Neuronal stem cell (in vitro differentiated cells): ENCODE measurements around the gene ZNF385B.

ENCODE experiments used
- DNase-seq: peaks from one replicate; pipeline ENCODE4 v3.0.0-alpha.2; 2013; ENCODE audit warnings: low spot score
- H2AFZ ChIP-seq: one replicate; pipeline ENCODE4 v1.6.1; 2013; ENCODE audit warnings: mild to moderate bottlenecking, low read length, inconsistent platforms
- H2AK5ac ChIP-seq: 2 replicates; pipeline ENCODE4 v1.6.1; 2013; ENCODE audit warnings: low read depth, mild to moderate bottlenecking, inconsistent platforms, low read length, moderate library complexity, mixed read lengths
- H2BK120ac ChIP-seq: 2 replicates; pipeline ENCODE4 v1.6.1; 2013; ENCODE audit warnings: low read depth, mild to moderate bottlenecking, inconsistent platforms, low read length, moderate library complexity, mixed read lengths
- H2BK12ac ChIP-seq: one replicate; pipeline ENCODE4 v1.6.1; 2013; ENCODE audit warnings: low read length, inconsistent platforms
- H2BK15ac ChIP-seq: 2 replicates; pipeline ENCODE4 v1.6.1; 2013; ENCODE audit warnings: mild to moderate bottlenecking, low read length, inconsistent platforms, mixed read lengths
- H2BK5ac ChIP-seq: one replicate; pipeline ENCODE4 v1.6.1; 2013; ENCODE audit warnings: inconsistent platforms, mild to moderate bottlenecking, low read length, moderate library complexity
- H3K14ac ChIP-seq: one replicate; pipeline ENCODE4 v1.6.1; 2013; ENCODE audit warnings: low read length, inconsistent platforms
- H3K18ac ChIP-seq: 2 replicates; pipeline ENCODE4 v1.6.1; 2013; ENCODE audit warnings: low read length, inconsistent platforms
- H3K23ac ChIP-seq: 2 replicates; pipeline ENCODE4 v1.6.1; 2013; ENCODE audit warnings: low read depth, mild to moderate bottlenecking, mixed read lengths, low read length, inconsistent platforms; ENCODE audit not compliant: poor library complexity
- H3K27ac ChIP-seq: replicated peaks from 3 replicates; pipeline ENCODE4 v1.5.1; 2013; ENCODE audit warnings: low read length, inconsistent platforms
- H3K27me3 ChIP-seq, 3 experiments: 2 replicates each; pipeline ENCODE4 v1.6.1; 2013; ENCODE audit warnings: low read length in 3 of 3, mild to moderate bottlenecking in 2 of 3, inconsistent platforms in 1 of 3, low read depth in 1 of 3, mixed read lengths in 1 of 3, moderate library complexity in 1 of 3; ENCODE audit not compliant: control insufficient read depth in 3 of 3, insufficient read depth in 3 of 3
- H3K36me3 ChIP-seq, 2 donors: replicated peaks in 1 of 2; 2 replicates each; pipeline ENCODE4 v1.6.1; 2013; ENCODE audit warnings: low read length in 2 of 2; ENCODE audit not compliant: control insufficient read depth in 2 of 2, insufficient read depth in 2 of 2
- H3K4ac ChIP-seq: 2 replicates; pipeline ENCODE4 v1.6.1; 2013; ENCODE audit warnings: inconsistent platforms, mild to moderate bottlenecking, low read length, moderate library complexity
- H3K4me1 ChIP-seq, 2 donors: 1 replicate in 1 of 2; 2 replicates in 1 of 2; pipeline ENCODE4 v1.6.1; 2013; ENCODE audit warnings: low read length in 2 of 2, low read depth in 1 of 2; ENCODE audit not compliant: control insufficient read depth in 2 of 2, insufficient read depth in 1 of 2
- H3K4me2 ChIP-seq: one replicate; pipeline ENCODE4 v1.6.1; 2013; ENCODE audit warnings: mild to moderate bottlenecking, low read length, inconsistent platforms; ENCODE audit not compliant: insufficient read depth, poor library complexity, severe bottlenecking
- H3K4me3 ChIP-seq, 2 donors: 2 replicates each; pipeline ENCODE4 v1.5.1; 2013; ENCODE audit warnings: low read length in 2 of 2, mild to moderate bottlenecking in 2 of 2, inconsistent platforms in 1 of 2, moderate library complexity in 1 of 2
- H3K79me1 ChIP-seq: one replicate; pipeline ENCODE4 v1.6.1; 2013; ENCODE audit warnings: low read depth, mild to moderate bottlenecking, inconsistent platforms, low read length, moderate library complexity
- H3K9ac ChIP-seq: one replicate; pipeline ENCODE4 v1.6.1; 2013; ENCODE audit warnings: mild to moderate bottlenecking, low read depth, low read length, inconsistent platforms; ENCODE audit not compliant: poor library complexity
- H3K9me3 ChIP-seq, 2 donors: replicated peaks in 1 of 2; 2 replicates each; pipeline versions ENCODE3 to v1.6.1; 2013; ENCODE audit warnings: low read length in 2 of 2, mild to moderate bottlenecking in 2 of 2, inconsistent platforms in 1 of 2, low read depth in 1 of 2, mixed read lengths in 1 of 2, moderate library complexity in 1 of 2; ENCODE audit not compliant: control insufficient read depth in 2 of 2, insufficient read depth in 1 of 2
- H4K8ac ChIP-seq: one replicate; pipeline ENCODE4 v1.6.1; 2013; ENCODE audit warnings: low read depth, mild to moderate bottlenecking, inconsistent platforms, low read length, moderate library complexity
- H4K91ac ChIP-seq: one replicate; pipeline ENCODE4 v1.6.1; 2013; ENCODE audit warnings: low read length, low read depth, mild to moderate bottlenecking, inconsistent platforms; ENCODE audit not compliant: poor library complexity
- WGBS, 2 donors: extraction: QIAGEN DNeasy Blood & Tissue Kit; methylation state at CpG; one replicate each; pipeline ENCODE4 v1.1.7; 2013; ENCODE audit warnings: missing lambda C conversion rate in 2 of 2, mixed read lengths in 1 of 2; ENCODE audit not compliant: insufficient read length in 2 of 2, insufficient replicate concordance in 1 of 2; ENCODE audit errors: extremely low coverage in 2 of 2; 5-methylcytosine and 5-hydroxymethylcytosine counted together

Gene ZNF385B

DNA sequence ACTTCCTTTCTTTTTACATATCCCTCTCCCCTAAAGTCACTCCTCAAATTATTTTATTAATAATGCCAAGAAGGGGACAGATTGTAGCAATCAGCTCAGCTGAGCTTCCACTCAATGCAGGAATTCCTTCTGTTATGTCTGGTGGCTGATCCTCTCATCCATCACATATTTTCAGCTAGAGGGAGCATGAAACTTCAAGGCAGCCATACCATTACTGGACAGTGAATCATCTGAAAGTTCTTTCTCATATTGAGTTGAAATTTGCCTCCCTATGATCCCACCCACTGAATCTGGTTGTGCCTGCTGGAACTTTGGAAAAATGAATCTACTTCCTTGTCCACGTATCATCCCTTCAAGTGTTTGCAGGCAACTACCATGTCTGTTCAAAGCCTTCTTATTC lies 11.2 kb downstream of the ZNF385B start:
- no peak overlapping the region for H3K18ac ChIP-seq
- no peak overlapping the region for H3K4ac ChIP-seq
- no peak for DNase-seq
- no peak overlapping the region for H3K9ac ChIP-seq
- H2BK12ac ChIP-seq: no peak overlapping the region
- no CpG with 5 or more reads among the region's 1 CpG for WGBS, 2 donors
- H3K14ac ChIP-seq: no peak overlapping the region
- no peak overlapping the region for H4K91ac ChIP-seq
- H3K9me3 ChIP-seq: no peaks in the 10 kb centered on the region
- no peak overlapping the region for H3K23ac ChIP-seq
- peaks cover 4% of the 10 kb centered on the region for H3K79me1 ChIP-seq
- no peak overlapping the region for H2BK15ac ChIP-seq
- no peak overlapping the region for H4K8ac ChIP-seq
- no peak overlapping the region for H2BK5ac ChIP-seq
- no peak overlapping the region for H2AFZ ChIP-seq
- H3K4me3 ChIP-seq: no peak overlapping the region
- no peak overlapping the region for H2BK120ac ChIP-seq
- no peak overlapping the region for H3K27ac ChIP-seq
- no peak overlapping the region for H2AK5ac ChIP-seq
- H3K27me3 ChIP-seq: peaks cover 0 to 15% (median 0%) of the 10 kb centered on the region in 3 experiments
- no peaks in the 10 kb centered on the region for H3K36me3 ChIP-seq
- peaks cover 0 to 6% of the 10 kb centered on the region in 2 donors for H3K4me1 ChIP-seq
- no peak overlapping the region for H3K4me2 ChIP-seq

DNA sequence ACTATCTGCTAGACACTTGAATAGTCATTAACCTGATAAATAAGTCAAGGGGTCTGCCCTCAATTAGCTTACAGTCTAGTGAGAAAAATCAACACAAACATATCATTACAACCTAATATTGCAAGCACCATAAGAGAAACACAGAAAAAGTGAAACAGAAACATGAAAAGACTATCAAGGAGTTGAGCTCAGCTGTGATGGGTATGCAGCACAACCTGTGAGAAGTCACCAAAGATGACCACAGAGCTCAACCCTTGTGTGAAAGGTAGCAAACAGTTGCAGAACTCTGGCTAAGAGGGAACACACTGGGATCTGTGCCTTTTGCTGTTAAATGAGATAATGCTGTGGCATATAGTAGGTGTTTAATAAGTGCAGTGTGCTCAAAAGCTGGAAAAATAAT lies 11.7 kb downstream of the ZNF385B start:
- Histone ChIP-seq H3K18ac (no peak overlapping the region), H3K27me3 (peaks cover 0 to 12% (median 0%) of the 10 kb centered on the region in 3 experiments), H2BK5ac (no peak overlapping the region), H3K79me1 (peaks cover 4% of the 10 kb centered on the region), H3K4me1 (peaks cover 0 to 6% of the 10 kb centered on the region in 2 donors), H3K14ac (no peak overlapping the region), H3K4me3 (no peak overlapping the region), H2BK120ac (no peak overlapping the region), H3K4me2 (no peak overlapping the region), H4K8ac (no peak overlapping the region), H2AFZ (no peak overlapping the region), H3K9me3 (no peaks in the 10 kb centered on the region), H3K27ac (no peak overlapping the region), H2BK15ac (no peak overlapping the region), H2AK5ac (no peak overlapping the region), H3K23ac (no peak overlapping the region), H4K91ac (no peak overlapping the region), H3K36me3 (no peaks in the 10 kb centered on the region), H2BK12ac (no peak overlapping the region), H3K9ac (no peak overlapping the region), H3K4ac (no peak overlapping the region)
- DNase-seq: no peak

DNA sequence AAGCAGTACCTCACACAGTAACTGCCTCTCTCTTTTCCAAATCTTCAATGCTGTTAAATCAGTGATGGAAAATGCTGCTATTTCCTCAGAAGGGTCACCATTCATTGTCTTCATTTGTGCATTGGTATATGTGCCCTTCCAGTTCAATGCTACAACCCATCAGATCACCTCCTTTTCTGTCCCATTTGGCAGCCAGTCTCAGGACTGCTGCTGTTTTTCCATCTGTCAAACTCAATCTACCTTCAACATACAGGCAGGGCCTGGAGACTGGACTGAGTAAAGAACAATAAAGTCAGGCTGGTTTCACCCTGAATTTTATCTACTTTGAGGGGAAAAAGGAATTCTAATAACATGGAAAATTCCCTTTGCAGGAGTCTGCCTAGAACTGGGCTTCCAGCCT lies 17.9 kb downstream of the ZNF385B start:
- no peak overlapping the region for H2BK15ac ChIP-seq
- H3K9me3 ChIP-seq: no peaks in the 10 kb centered on the region
- H3K4me1 ChIP-seq: peaks cover 0 to 10% of the 10 kb centered on the region in 2 donors
- no peak overlapping the region for H2AK5ac ChIP-seq
- no peak overlapping the region for H2AFZ ChIP-seq
- H4K91ac ChIP-seq: no peak overlapping the region
- H3K14ac ChIP-seq: no peak overlapping the region
- no peak overlapping the region for H3K4ac ChIP-seq
- H3K4me3 ChIP-seq: no peak overlapping the region
- H3K36me3 ChIP-seq: no peaks in the 10 kb centered on the region
- no peak overlapping the region for H3K27ac ChIP-seq
- no peak overlapping the region for H3K9ac ChIP-seq
- no peak overlapping the region for H3K18ac ChIP-seq
- no peak overlapping the region for H2BK120ac ChIP-seq
- no peak for DNase-seq
- H3K23ac ChIP-seq: no peak overlapping the region
- no peak overlapping the region for H2BK12ac ChIP-seq
- peaks cover 0 to 6% (median 2%) of the 10 kb centered on the region in 3 experiments for H3K27me3 ChIP-seq
- no peak overlapping the region for H2BK5ac ChIP-seq
- H4K8ac ChIP-seq: no peak overlapping the region
- H3K79me1 ChIP-seq: no peaks in the 10 kb centered on the region
- no peak overlapping the region for H3K4me2 ChIP-seq

DNA sequence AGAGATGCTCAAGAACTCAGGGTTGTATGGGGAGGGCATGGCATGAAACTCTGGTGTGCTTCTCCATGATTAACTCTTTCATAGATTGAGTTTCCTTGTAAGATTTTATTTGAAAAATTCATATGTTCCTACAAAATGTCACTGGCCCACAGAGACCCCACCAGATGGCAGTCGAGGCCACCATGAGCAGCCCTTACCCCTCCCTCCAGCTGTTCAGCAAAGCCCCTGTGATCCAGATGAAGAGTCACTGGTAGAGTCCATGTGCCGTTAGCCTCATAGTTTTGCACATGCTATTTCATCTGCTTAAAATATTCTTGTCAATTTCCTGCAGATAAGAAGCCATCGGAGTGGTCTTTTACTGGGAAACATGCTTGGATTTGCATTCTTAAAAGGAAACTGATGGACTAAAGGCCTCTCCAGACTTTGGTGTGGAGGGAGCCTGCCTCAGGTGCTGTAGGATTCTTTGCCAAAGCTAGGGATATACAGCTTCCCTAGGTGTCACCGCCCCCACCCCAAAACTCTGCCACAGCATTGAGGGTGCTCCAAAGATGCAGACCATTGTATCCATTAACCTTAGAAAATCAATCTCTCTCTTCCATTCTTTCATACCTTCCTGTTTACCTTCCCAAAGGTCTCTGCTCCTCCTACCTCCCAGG lies 18.8 kb downstream of the ZNF385B start:
- Histone ChIP-seq H3K18ac (no peak overlapping the region), H3K4me2 (no peak overlapping the region), H3K79me1 (no peaks in the 10 kb centered on the region), H3K9me3 (no peaks in the 10 kb centered on the region), H2BK120ac (no peak overlapping the region), H3K23ac (no peak overlapping the region), H2AK5ac (no peak overlapping the region), H3K4me1 (peaks cover 0 to 10% of the 10 kb centered on the region in 2 donors), H4K8ac (no peak overlapping the region), H3K27ac (no peak overlapping the region), H2BK12ac (no peak overlapping the region), H4K91ac (no peak overlapping the region), H3K9ac (no peak overlapping the region), H2BK15ac (no peak overlapping the region), H3K4me3 (no peak overlapping the region), H2AFZ (no peak overlapping the region), H3K14ac (no peak overlapping the region), H3K4ac (no peak overlapping the region), H3K27me3 (peaks cover 0 to 2% (median 0%) of the 10 kb centered on the region in 3 experiments), H3K36me3 (no peaks in the 10 kb centered on the region), H2BK5ac (no peak overlapping the region)
- no CpG with 5 or more reads among the region's 4 CpGs for WGBS, 2 donors
- DNase-seq: no peak
